GM19328 (cell line): ENCODE data around the gene MIF.

Source experiments
- ATAC-seq: cut with Tn5 transposase; IDR thresholded peaks from one replicate; pipeline ENCODE4 v1.9.1; 2021; ENCODE audit warnings: mild to moderate bottlenecking, moderate library complexity; ENCODE audit not compliant: unreplicated experiment

MIF gene

GRCh38 chr22:23875801-23876200 is 18.4 kb upstream of the MIF start:
- ATAC-seq: no peak

- ATAC-seq: no peak
Observed at GRCh38 chr22:23877566-23877965, 16.6 kb upstream of the MIF start.

- no peak for ATAC-seq
Observed at GRCh38 chr22:23878219-23878618, 16.0 kb upstream of the MIF start.

- no peak for ATAC-seq
Observed at GRCh38 chr22:23882370-23882769, 11.8 kb upstream of the MIF start.

GRCh38 chr22:23883658-23884057 is 10.5 kb upstream of the MIF start:
- ATAC-seq: no peak

GRCh38 chr22:23884140-23884539 is 10.0 kb upstream of the MIF start:
- no peak for ATAC-seq

- no peak for ATAC-seq
Observed at GRCh38 chr22:23888615-23889401, 5.4 kb upstream of the MIF start.

GRCh38 chr22:23889620-23890019 is 4.6 kb upstream of the MIF start:
- no peak for ATAC-seq

GRCh38 chr22:23891726-23892125 is 2.5 kb upstream of the MIF start:
- ATAC-seq: no peak

GRCh38 chr22:23892130-23892529 is 2.1 kb upstream of the MIF start:
- ATAC-seq: no peak

- ATAC-seq: no peak
Observed at GRCh38 chr22:23892706-23893105, 1.5 kb upstream of the MIF start.

GRCh38 chr22:23893121-23893944 is 850 bp upstream of the MIF start:
- ATAC-seq: no peak

- ATAC-seq: no peak
Observed at GRCh38 chr22:23894710-23895598, 771 bp downstream of the MIF start.

GRCh38 chr22:23895599-23896144 is 1.5 kb downstream of the MIF start:
- no peak for ATAC-seq

GRCh38 chr22:23896166-23896522 is 2.0 kb downstream of the MIF start:
- no peak for ATAC-seq

GRCh38 chr22:23896523-23897186 is 2.5 kb downstream of the MIF start:
- no peak for ATAC-seq

- no peak for ATAC-seq
Observed at GRCh38 chr22:23897320-23897719, 3.1 kb downstream of the MIF start.

GRCh38 chr22:23898006-23898974 is 4.1 kb downstream of the MIF start:
- no peak for ATAC-seq

- no peak for ATAC-seq
Observed at GRCh38 chr22:23899042-23899745, 5.0 kb downstream of the MIF start.
